NCI-H1092 treated with DMSO at 0.1 percent for 48 hours (cell line): ENCODE results near the gene CXCL12.

ENCODE experiments used
- DNase-seq: peaks from one replicate; lab custom pipeline; 2025; lab: John Stamatoyannopoulos, UW

The CXCL12 gene

GRCh38 chr10:44399659-44400451 is 15.0 kb upstream of the CXCL12 start:
- DNase-seq = no peak

DNA sequence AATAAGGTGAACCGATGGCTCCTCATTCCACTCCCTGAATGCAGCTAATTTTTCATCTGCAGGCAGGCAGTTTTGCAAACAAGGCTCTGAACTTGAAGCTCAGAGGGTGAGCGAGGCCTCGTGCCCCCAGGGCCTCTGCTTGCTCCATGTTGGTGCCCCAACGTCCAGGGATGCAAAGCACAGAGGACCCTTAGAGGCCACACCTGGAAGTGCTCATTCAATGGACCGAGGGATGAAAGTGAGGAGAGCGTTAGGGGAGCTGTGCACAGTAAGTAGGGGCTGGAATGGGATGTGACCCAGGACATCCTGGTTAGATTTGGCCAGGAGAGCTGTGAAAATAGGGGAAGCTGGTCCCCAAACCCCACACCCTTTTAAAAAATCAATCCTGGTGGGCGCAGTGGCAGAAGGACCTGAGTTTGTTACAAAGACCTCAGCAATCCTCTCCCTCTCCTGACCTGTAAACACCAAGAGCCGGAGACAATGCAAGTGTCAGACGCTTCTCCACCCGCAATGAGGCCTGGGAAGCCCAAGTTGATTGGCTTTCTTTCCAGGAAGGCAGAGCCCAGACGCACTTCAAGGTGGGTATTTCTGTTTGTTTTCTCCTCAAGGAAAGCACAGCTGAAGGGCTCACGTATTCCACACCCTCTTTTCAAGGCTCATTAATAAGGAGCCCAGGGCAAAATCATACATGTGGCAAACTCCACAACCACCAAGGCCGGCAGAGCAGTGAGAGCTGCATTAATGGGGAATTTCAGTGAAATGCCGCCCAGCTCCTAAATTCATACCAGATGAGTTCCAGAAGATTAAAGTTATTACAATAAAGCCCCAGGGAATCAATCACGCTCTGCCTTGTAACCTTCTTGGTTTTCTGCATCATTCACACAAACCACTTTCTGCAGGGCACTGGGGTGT is 14.1 kb upstream of the CXCL12 start:
- no peak for DNase-seq

GRCh38 chr10:44398271-44398670 is 13.4 kb upstream of the CXCL12 start:
- DNase-seq = no peak

- no peak for DNase-seq
These were observed 12.8 kb upstream of the CXCL12 start for GRCh38 chr10:44397476-44398225.

GRCh38 chr10:44396671-44397191 is 11.8 kb upstream of the CXCL12 start:
- no peak for DNase-seq

DNA sequence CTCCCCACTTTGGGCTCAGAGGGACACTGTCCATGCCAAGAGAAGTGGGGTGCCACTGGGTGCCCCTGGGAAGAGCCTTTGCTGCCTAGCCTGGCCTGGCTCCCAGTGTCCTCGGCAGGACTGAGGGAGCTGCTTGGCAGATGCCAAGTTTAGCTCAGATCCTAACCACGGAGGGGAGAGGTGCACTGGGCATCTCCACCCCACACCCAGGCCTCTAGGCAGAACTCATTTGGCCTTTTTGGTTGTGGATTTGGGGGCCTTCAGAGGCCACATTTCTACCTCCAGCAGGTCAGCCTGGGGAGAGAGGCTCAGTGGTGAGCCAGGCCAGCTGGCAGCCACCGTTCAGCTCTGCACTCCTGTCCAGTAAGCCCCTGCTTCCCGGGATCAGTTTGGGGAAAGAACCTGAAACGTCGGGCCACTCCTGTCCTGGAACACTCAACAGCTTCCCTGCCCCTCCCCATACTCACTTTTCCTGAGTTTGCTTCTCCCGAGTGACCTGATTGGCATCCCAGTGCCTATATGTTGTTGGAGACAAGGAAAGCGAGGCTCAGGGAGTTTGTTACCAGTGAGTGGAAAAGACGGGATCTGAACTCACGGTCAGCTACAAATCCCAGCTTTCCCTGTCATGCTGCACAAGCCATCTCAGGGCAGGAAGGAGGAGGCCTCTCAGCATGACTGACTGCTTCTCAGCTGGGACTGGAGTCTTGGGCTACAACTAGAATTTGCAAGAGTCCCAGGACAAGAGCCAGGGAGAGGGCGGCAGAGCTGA is 11.2 kb upstream of the CXCL12 start:
- no peak for DNase-seq

- no peak for DNase-seq
These were observed 10.5 kb upstream of the CXCL12 start for GRCh38 chr10:44395396-44395795.

GRCh38 chr10:44394696-44395381 is 9.9 kb upstream of the CXCL12 start:
- DNase-seq = no peak

DNA sequence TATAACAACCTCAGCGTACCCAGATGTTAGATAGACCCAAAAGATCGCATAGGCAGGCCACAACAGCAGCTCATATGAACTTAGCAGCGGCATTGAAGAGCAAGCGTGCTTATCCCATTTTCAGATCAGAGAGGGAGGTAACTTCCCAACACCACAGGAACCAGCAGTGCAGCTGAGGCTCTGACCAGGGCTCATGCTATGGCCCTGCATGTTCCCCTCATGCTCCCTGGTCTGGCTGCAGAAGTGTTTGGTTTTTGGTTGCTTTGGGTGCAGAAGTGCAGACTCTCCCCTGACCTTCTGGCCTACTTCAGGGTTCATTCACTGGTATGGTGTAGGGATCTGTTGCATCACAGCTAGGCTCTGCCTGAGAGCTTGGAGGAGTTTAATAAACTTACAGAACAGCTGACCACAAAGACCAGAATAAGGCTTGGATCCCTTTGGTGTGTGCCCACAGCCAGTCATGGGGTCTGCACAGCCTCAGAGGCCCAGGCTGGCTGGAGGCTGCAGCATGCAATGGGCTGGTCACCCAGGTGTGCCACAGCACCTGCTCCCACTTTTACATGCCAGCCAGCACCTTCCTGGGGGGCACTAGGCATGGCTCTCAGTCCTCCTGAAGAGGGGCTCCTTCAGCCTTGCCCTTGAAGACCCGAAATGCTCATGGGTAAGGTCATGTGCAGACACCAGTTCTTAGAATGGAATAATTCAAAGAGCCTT is 9.1 kb upstream of the CXCL12 start:
- DNase-seq = no peak

DNA sequence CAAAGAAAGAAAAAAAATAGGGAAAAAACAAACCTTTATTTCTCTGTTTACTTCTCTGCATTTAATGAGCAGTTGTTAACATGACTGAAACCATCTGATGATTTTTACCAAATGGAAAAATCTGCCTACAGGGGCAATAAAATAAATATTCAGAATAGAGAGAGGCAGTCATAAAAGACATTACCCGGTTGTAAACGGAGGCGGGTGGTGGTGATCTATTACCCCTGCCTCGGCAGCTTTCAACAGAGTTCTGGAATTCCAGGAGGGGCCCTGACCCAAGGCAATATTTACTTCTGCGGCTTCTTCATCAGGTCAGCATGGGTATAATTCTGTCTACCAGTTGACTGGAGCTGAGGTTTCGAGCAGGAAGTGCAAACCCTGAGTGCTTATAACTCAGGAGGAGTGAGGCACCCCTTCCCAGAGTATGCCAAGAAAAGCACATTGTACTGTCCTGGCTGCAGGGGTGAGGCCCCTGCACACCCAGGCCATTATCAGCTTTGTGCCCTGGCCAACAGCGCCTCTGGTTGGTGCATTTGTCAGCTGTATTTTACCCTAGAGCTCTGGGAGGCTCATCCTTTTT is 8.2 kb upstream of the CXCL12 start:
- DNase-seq = no peak

DNA sequence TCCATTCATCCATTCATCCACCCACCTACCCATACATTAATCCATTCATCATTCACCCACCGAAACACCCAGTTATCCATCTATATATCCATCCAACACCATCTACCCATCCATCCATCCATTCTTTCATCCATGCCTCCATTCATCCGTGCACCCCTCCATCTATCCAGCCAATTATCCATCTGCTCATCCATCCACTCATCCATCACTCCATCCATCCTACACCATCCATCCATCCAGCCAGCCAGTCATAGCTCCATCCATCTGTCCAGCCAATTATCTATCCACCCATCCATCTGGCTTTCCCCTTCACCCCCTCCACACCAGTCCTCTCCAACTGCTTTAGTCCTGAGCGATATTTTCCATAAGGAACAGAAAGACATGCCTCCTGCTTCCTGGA is 7.5 kb upstream of the CXCL12 start:
- no peak for DNase-seq

DNA sequence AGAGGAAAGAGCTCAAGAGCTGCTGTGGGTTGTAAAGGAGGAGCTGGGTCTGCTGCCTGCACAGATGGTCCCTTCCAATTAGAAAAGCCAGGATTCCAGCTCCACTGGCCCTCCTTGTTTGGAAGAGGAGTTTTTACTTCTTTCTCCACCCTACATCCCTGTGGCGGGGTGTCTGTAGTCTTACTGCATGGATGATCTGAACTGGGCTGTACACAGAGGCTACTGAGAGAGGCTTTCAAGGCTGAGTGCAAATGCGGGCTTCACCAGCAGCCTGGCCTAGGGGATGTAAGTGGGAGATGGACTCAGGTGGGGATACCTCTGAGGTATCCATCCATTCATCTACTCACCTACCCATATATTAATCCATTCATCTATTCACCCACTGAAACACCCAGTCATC is 7.1 kb upstream of the CXCL12 start:
- DNase-seq = no peak

DNA sequence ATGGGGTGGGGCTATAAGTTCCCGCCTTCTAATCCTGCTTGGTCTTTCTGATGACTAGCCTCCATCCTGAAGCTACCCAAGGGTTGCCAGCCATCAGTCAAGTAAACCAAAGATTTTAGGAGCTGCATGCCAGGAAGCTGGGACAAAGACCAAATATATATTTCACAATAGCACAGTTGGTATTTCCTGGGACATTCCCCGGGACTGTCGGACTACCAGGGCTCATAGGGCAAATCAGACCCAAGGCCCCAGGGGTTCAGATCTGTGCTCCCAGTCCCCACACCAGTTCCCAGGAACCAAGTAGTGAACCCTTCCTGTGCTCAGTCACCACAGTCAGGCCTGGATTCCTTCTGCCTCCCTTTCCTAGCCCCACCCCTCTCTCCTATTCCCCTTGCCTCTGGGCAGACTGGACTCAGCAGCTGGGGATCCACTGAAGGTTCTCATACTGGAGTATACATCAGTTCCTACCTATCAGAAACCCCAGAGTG is 5.7 kb upstream of the CXCL12 start:
- no peak for DNase-seq

DNA sequence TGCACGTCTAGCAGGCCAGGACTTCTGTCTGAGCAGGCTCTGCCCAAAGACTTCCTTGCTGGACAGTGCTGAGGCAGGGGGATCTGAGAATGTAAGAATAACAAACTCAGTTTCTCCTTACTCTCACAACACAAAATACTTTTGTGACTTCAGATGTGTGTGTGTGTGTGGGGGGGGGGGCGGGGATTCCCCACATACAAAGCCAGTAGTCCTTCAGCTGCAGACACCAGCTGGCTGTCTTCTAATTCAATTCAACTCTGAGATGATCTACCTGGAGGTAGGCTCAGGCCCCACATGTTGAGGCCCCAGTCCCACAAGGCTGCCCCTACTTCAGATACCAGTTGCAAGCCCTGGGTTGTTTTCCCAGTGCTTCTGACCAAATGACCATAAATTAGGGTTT is 4.7 kb upstream of the CXCL12 start:
- no peak for DNase-seq

DNA sequence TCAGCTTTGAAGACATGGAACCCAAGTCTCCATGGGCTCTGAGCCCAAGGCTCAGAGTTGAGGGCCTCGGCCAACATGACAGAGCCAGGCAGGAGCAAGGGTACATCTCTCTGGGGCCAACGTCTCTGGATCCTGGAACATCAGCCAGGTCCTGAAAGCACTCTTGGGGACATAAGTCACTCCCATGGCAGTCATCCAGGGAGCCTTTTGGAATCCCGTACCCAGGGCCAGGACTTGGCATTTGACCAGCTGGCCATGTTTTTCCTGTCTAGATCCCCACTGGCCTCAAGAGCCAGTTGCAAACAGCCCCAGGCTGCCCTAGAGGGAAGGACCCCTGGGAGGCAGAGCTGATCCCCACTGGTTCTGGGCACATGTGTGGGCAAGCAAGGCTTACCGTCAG is 4.3 kb upstream of the CXCL12 start:
- no peak for DNase-seq

GRCh38 chr10:44388641-44389040 is 3.7 kb upstream of the CXCL12 start:
- DNase-seq = no peak

DNA sequence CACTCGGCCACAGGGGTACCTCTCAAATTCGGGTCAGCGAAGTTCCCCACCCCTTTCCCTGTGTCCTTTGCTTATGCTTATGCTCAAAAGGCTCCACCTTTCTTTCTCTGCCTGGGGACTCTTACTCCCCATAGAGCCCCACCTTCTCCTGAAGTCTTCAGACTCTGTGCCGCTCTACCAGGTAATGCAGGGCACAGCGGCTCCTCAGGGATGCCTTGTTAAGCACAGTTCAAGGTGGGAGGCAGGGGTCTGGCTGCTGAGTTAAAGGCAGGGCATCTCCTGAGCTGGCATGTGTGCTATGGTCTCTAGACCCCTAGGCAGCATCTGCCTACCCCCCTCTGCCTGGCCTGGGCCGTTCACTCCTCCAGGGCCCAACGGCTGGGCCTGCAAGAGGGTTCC is 3.0 kb upstream of the CXCL12 start:
- no peak for DNase-seq

- no peak for DNase-seq
These were observed 1.7 kb upstream of the CXCL12 start for GRCh38 chr10:44386546-44387052.

DNA sequence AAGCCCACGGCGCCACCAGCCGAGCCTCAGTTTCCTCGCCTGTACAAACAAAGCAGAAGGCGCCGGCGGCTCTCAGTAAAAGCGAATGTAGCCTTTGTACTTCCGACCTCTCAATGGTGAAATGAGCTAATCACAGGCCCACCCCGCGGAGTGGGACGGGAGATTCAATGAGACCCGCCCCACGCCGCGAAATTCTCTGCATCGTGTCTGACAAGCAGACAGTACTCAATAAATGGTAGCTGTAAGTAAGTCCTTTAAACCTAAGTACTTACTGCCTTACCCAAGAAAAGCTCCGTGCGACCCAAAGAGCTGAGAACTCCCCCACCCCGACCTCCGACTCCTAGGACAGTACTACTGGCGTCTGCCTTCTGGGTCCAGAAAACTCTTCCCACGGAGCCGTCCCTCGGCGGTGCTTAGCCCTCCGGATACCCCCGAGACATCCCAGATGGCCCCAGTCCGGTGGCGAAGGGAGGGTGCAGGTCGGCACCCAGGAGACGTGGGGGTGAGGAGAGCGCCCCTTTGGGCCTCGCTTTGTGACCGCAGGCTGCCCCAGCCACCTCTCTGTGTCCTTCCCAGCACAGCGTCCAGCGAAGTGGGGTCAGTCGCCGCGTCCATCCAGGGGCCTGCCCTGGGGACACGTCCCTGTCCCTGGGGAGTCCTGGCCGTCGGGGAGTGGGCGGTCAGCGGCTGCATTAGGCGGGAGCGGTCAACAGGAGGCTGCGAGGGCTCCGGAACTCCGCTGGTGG is 972 bp upstream of the CXCL12 start:
- DNase-seq = no peak
